Kidney epithelial cell (primary cell): ENCODE measurements around the gene DLST. TPM values are rescaled to one million over a fixed set of nuclear protein-coding genes. Genes with fewer than 3 reads are reported as not detected.
"Not testable (repeated sequence)": the region's sequence is repeated elsewhere in the genome, so short reads cannot be mapped to it uniquely, and the experiment has no call there.

Experiments
- DNase-seq: peaks from one replicate; pipeline ENCODE4 v3.0.0-alpha.2; 2010; ENCODE audit warnings: low read depth
- H3K27me3 ChIP-seq: 2 replicates; pipeline ENCODE4 v1.6.0; 2011; ENCODE audit warnings: low read length; ENCODE audit not compliant: control insufficient read depth, insufficient read depth
- H3K36me3 ChIP-seq: 2 replicates; pipeline ENCODE4 v1.5.1; 2011; ENCODE audit warnings: low read length; ENCODE audit not compliant: control insufficient read depth, insufficient read depth
- H3K4me3 ChIP-seq: 2 replicates; pipeline ENCODE4 v1.5.1; 2011; ENCODE audit warnings: low read depth, mild to moderate bottlenecking, control low read depth, low read length
- CTCF ChIP-seq: IDR thresholded peaks from 2 replicates; pipeline ENCODE4 v1.5.1; 2011; ENCODE audit warnings: mild to moderate bottlenecking, moderate library complexity, low read length, control low read depth, inconsistent platforms; ENCODE audit not compliant: insufficient read depth, poor library complexity, severe bottlenecking
- total RNA-seq: library from RNA; depleted of rRNA; stranded (reverse); fragments of >200 nt; gene quantifications from 2 replicates; pipeline ENCODE4 v1.2.3, GENCODE V29; 2015

DLST gene
- total RNA-seq, 1 donor from 2014 or later: 84.1 TPM

- DNase-seq: no peak
- Histone ChIP-seq H3K4me3 (no peak overlapping the region), H3K36me3 (no peaks in the 10 kb centered on the region), H3K27me3 (no peaks in the 10 kb centered on the region)
- no peak for TF ChIP-seq CTCF
Measured at GRCh38 chr14:74932401-74932901, 50.7 kb downstream of the DLST start.

- not testable (repeated sequence) for H3K4me3 ChIP-seq, H3K36me3 ChIP-seq, DNase-seq, H3K27me3 ChIP-seq
Measured at GRCh38 chr14:74932936-74933335, 51.2 kb downstream of the DLST start.

- DNase-seq: no peak
- no peak for TF ChIP-seq CTCF
- Histone ChIP-seq H3K4me3 (no peak overlapping the region), H3K27me3 (no peaks in the 10 kb centered on the region), H3K36me3 (no peaks in the 10 kb centered on the region)
Measured at GRCh38 chr14:74934041-74934440, 52.3 kb downstream of the DLST start.

GRCh38 chr14:74934476-74935359 is 53.0 kb downstream of the DLST start:
- Histone ChIP-seq H3K4me3 (no peak overlapping the region), H3K36me3 (no peaks in the 10 kb centered on the region), H3K27me3 (no peaks in the 10 kb centered on the region)
- TF ChIP-seq CTCF: no peak
- DNase-seq: no peak

GRCh38 chr14:74935360-74935680 is 53.6 kb downstream of the DLST start:
- no peak overlapping the region for H3K4me3 ChIP-seq
- DNase-seq: no peak
- TF ChIP-seq CTCF: no peak
- H3K36me3 ChIP-seq: no peaks in the 10 kb centered on the region
- H3K27me3 ChIP-seq: no peaks in the 10 kb centered on the region

- no peak for DNase-seq
- no peaks in the 10 kb centered on the region for H3K36me3 ChIP-seq
- H3K4me3 ChIP-seq: no peak overlapping the region
- H3K27me3 ChIP-seq: no peaks in the 10 kb centered on the region
- TF ChIP-seq CTCF: no peak
Measured at GRCh38 chr14:74936151-74936550, 54.4 kb downstream of the DLST start.
